Measurements from ENCODE around the gene RGS12.

GRCh38 chr4:3303565-3303824 lies 10.7 kb downstream of the RGS12 start:
- TF ChIP-seq SUZ12 (IDR thresholded peaks at IDR 0.05) (no peak), TARDBP (IDR thresholded peaks at IDR 0.05) (no peak), SP1 (IDR thresholded peaks at IDR 0.05) (no peak), L3MBTL2 (conservative IDR thresholded peaks at IDR 0.05) (no peak), ARNT (IDR thresholded peaks at IDR 0.05) (no peak)
